ENCODE measurements around the gene MAN2B1.
A peak's percentile ranks its signal among the peaks of the same experiment; 100 is the strongest.
"Not testable (repeated sequence)": the region's sequence is repeated elsewhere in the genome, so short reads cannot be mapped to it uniquely, and the experiment has no call there.

The MAN2B1 gene

GRCh38 chr19:12666265-12667048 lies at the start of gene MAN2B1, which contains the start of gene WDR83:
Gene MAN2B1, minus strand, starts transcription at chr19:12666742. Its CDS starts 41 bp downstream, at chr19:12666701.
Gene WDR83, plus strand, starts transcription at chr19:12666807. Its CDS starts 2,984 bp downstream, at chr19:12669791.
- TF ChIP-seq, protein P1, sequence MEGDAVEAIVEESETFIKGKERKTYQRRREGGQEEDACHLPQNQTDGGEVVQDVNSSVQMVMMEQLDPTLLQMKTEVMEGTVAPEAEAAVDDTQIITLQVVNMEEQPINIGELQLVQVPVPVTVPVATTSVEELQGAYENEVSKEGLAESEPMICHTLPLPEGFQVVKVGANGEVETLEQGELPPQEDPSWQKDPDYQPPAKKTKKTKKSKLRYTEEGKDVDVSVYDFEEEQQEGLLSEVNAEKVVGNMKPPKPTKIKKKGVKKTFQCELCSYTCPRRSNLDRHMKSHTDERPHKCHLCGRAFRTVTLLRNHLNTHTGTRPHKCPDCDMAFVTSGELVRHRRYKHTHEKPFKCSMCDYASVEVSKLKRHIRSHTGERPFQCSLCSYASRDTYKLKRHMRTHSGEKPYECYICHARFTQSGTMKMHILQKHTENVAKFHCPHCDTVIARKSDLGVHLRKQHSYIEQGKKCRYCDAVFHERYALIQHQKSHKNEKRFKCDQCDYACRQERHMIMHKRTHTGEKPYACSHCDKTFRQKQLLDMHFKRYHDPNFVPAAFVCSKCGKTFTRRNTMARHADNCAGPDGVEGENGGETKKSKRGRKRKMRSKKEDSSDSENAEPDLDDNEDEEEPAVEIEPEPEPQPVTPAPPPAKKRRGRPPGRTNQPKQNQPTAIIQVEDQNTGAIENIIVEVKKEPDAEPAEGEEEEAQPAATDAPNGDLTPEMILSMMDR (IDR thresholded peaks at IDR 0.05; ENCODE audit: low read depth, low read length) = no peak
- DNase-seq (ENCODE audit: low read depth in 2 of 2) = peak; percentile 59 to 67

GRCh38 chr19:12715929-12716328 lies 49.4 kb upstream of the MAN2B1 start:
- DNase-seq (ENCODE audit: low read depth in 2 of 2) = no peak
- H3K4me3 ChIP-seq (replicated peaks in 1 of 2; ENCODE audit: low read depth in 2 of 2, low read length in 2 of 2) = no peak overlapping the region
- TF ChIP-seq, protein P1 (IDR thresholded peaks at IDR 0.05; ENCODE audit: low read depth, low read length) = no peak

More at GRCh38 chr19:12666265-12667048, at the start of gene MAN2B1, which contains the start of gene WDR83:
- peak within 1 kb of the TSS; percentile 80 to 88 for H3K4me3 ChIP-seq (replicated peaks in 1 of 2; ENCODE audit: low read depth in 2 of 2, low read length in 2 of 2)

- TF ChIP-seq, protein P1 (IDR thresholded peaks at IDR 0.05; ENCODE audit: low read depth, low read length) = no peak
- H3K4me3 ChIP-seq (replicated peaks in 1 of 2; ENCODE audit: low read depth in 2 of 2, low read length in 2 of 2) = no peak overlapping the region
- DNase-seq (ENCODE audit: low read depth in 2 of 2) = no peak
Observed at GRCh38 chr19:12715102-12715501, 48.6 kb upstream of the MAN2B1 start.

GRCh38 chr19:12713304-12713703 lies 46.8 kb upstream of the MAN2B1 start:
- DNase-seq (ENCODE audit: low read depth in 2 of 2); H3K4me3 ChIP-seq (replicated peaks in 1 of 2; ENCODE audit: low read depth in 2 of 2, low read length in 2 of 2): not testable (repeated sequence)

DNA sequence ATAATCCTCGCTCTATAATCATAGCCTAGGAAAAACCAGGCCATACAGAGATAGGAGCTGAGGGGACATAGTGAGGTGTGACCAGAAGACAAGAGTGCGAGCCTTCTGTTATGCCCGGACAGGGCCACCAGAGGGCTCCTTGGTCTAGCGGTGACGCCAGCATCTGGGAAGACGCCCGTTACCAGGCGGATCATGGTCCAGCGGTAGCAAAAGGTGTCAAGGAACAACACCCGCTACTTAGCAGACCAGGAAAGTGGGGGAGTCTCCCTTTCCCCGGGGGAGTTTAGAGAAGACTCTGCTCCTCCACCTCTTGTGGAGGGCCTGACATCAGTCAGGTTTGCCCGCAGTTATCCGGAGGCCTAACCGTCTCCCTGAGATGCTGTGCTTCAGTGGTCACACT lies 45.5 kb upstream of the MAN2B1 start:
- not testable (repeated sequence) for H3K4me3 ChIP-seq (replicated peaks in 1 of 2; ENCODE audit: low read depth in 2 of 2, low read length in 2 of 2); DNase-seq (ENCODE audit: low read depth in 2 of 2)

GRCh38 chr19:12711187-12711586 lies 44.6 kb upstream of the MAN2B1 start:
- TF ChIP-seq, protein P1 (IDR thresholded peaks at IDR 0.05; ENCODE audit: low read depth, low read length) = no peak

GRCh38 chr19:12708641-12709040 lies 42.1 kb upstream of the MAN2B1 start:
- H3K4me3 ChIP-seq (replicated peaks in 1 of 2; ENCODE audit: low read depth in 2 of 2, low read length in 2 of 2) = no peak overlapping the region
- no peak for DNase-seq (ENCODE audit: low read depth in 2 of 2)
- TF ChIP-seq, protein P1 (IDR thresholded peaks at IDR 0.05; ENCODE audit: low read depth, low read length) = no peak

More at GRCh38 chr19:12711187-12711586, 44.6 kb upstream of the MAN2B1 start:
- DNase-seq (ENCODE audit: low read depth in 2 of 2) = no peak
- H3K4me3 ChIP-seq (replicated peaks in 1 of 2; ENCODE audit: low read depth in 2 of 2, low read length in 2 of 2) = no peak overlapping the region

DNA sequence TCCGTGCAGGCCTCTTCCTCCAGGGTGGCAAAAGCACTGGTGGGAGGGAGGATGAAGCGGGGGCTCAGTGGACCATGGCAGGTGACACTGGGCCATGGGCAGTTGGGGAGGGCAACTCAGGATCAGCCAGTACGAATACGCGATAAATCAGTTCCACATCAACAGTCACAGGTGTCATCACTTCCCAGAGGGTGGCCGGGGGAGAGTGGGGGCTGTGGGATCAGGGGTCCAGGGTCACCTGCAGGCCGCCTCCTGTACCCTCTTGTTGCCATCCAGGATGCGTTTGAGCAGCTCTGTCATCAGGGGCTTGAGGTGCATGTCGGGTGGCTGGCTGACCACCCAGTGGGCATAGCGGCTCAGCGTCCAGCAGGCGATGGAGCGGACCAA lies 39.8 kb upstream of the MAN2B1 start:
- DNase-seq (ENCODE audit: low read depth in 2 of 2) = no peak
- TF ChIP-seq, protein P1 (IDR thresholded peaks at IDR 0.05; ENCODE audit: low read depth, low read length) = no peak
- no peak overlapping the region for H3K4me3 ChIP-seq (replicated peaks in 1 of 2; ENCODE audit: low read depth in 2 of 2, low read length in 2 of 2)

Data from cardiac fibroblast (primary cell).